ENCODE data around the gene SYVN1. TPM values are rescaled to one million over a fixed set of nuclear protein-coding genes. Genes with fewer than 3 reads are reported as not detected.

SYVN1 gene
- total RNA-seq, 2 experiments from 2014 or later: 89.1 to 96.8 TPM

DNA sequence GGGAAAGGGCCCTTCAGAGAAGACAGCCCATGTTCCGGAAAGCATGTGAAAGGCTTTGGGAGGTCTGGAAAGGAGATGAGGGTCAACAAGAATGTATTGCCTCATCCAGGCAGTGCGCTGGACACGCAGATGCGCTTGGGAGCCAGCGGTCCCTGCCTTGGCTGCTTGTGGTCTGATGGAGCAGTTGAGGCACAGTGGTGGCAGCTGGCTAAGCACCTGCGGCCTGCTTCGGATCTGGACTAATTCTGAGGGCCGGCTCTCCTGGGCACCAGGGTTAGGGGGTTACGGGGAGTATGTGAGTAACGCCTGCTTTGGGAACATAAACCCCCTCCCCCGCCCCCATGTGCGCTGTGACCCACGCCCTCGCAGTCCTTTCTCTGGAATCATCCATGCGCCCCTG, 27.2 kb downstream of the SYVN1 start:
- Mint-ChIP-seq H3K27me3 (no peaks in the 10 kb centered on the region), H3K9me3 (no peaks in the 10 kb centered on the region), H3K27ac (no peak overlapping the region), H3K4me3 (no peak overlapping the region), H3K4me1 (ENCODE audit: low read depth) (peaks cover 22% of the 10 kb centered on the region), H3K36me3 (ENCODE audit: low read depth) (peaks cover 63% of the 10 kb centered on the region)
- POLR2A ChIA-PET: no interaction called here
- no peak for TF ChIP-seq CTCF (IDR thresholded peaks at IDR 0.05)
- Histone ChIP-seq H3K36me3 (ENCODE audit: insufficient read depth, low read length) (peaks cover 50% of the 10 kb centered on the region), H3K9me3 (ENCODE audit: control insufficient read depth in 1 of 2, insufficient read depth in 1 of 2, low read length in 2 of 2) (no peaks in the 10 kb centered on the region), H3K4me1 (ENCODE audit: insufficient read depth, low read length) (peaks cover 23% of the 10 kb centered on the region), H3K4me3 (ENCODE audit: low read length) (no peak overlapping the region), H3K27me3 (ENCODE audit: control insufficient read depth in 1 of 2, insufficient read depth in 2 of 2, low read length in 2 of 2) (no peaks in the 10 kb centered on the region), H3K27ac (ENCODE audit: low read depth in 1 of 2, low read length in 2 of 2) (no peak overlapping the region)
- CTCF ChIA-PET: no interaction called here
- DNase-seq: peak in 1 of 14 experiments; percentile 29
- intact Hi-C loops (cut with DNase I, micrococcal nuclease): no loop called here
- no peak for ATAC-seq (ENCODE audit: poor library complexity)

GRCh38 chr11:65104628-65105027, 29.7 kb downstream of the SYVN1 start:
- DNase-seq: no peak
- no peak overlapping the region for H3K27ac Mint-ChIP-seq
- H3K9me3 Mint-ChIP-seq: no peaks in the 10 kb centered on the region
- POLR2A ChIA-PET: interaction anchor here (1.3 to 1.6 kb wide), 2 partner anchors 13 to 17 kb away, joined by 4 to 5 read pairs; partner anchors contain the start of genes FAU, MRPL49 and ZNHIT2
- H3K4me1 ChIP-seq (ENCODE audit: insufficient read depth, low read length): no peaks in the 10 kb centered on the region
- intact Hi-C loops (cut with DNase I, micrococcal nuclease): no loop called here
- H3K27me3 ChIP-seq (ENCODE audit: control insufficient read depth in 1 of 2, insufficient read depth in 2 of 2, low read length in 2 of 2): no peaks in the 10 kb centered on the region
- peaks cover 51% of the 10 kb centered on the region for H3K36me3 ChIP-seq (ENCODE audit: insufficient read depth, low read length)
- peaks cover 3% of the 10 kb centered on the region for H3K4me1 Mint-ChIP-seq (ENCODE audit: low read depth)
- CTCF ChIA-PET: no interaction called here
- peaks cover 64% of the 10 kb centered on the region for H3K36me3 Mint-ChIP-seq (ENCODE audit: low read depth)
- no peaks in the 10 kb centered on the region for H3K9me3 ChIP-seq (ENCODE audit: control insufficient read depth in 1 of 2, insufficient read depth in 1 of 2, low read length in 2 of 2)
- H3K4me3 Mint-ChIP-seq: no peak overlapping the region
- H3K27me3 Mint-ChIP-seq: no peaks in the 10 kb centered on the region
- no peak overlapping the region for H3K4me3 ChIP-seq (ENCODE audit: low read length)
- TF ChIP-seq CTCF (IDR thresholded peaks at IDR 0.05): no peak
- no peak for ATAC-seq (ENCODE audit: poor library complexity)
- no peak overlapping the region for H3K27ac ChIP-seq (ENCODE audit: low read depth in 1 of 2, low read length in 2 of 2)

- Mint-ChIP-seq H3K27ac (no peak overlapping the region), H3K36me3 (ENCODE audit: low read depth) (peaks cover 68% of the 10 kb centered on the region), H3K4me1 (ENCODE audit: low read depth) (peaks cover 10% of the 10 kb centered on the region), H3K27me3 (no peaks in the 10 kb centered on the region), H3K9me3 (no peaks in the 10 kb centered on the region), H3K4me3 (no peak overlapping the region)
- intact Hi-C loops (cut with DNase I, micrococcal nuclease): no loop called here
- no peak overlapping the region for H3K27ac ChIP-seq (ENCODE audit: low read depth in 1 of 2, low read length in 2 of 2)
- no peaks in the 10 kb centered on the region for H3K9me3 ChIP-seq (ENCODE audit: control insufficient read depth in 1 of 2, insufficient read depth in 1 of 2, low read length in 2 of 2)
- H3K4me3 ChIP-seq (ENCODE audit: low read length): no peak overlapping the region
- no peak for TF ChIP-seq CTCF (IDR thresholded peaks at IDR 0.05)
- POLR2A ChIA-PET: interaction anchor here (1.3 to 1.6 kb wide), 2 partner anchors 14 to 19 kb away, joined by 4 to 5 read pairs; partner anchors contain the start of genes FAU, MRPL49 and ZNHIT2
- DNase-seq (no peak), ATAC-seq (ENCODE audit: poor library complexity) (no peak)
- peaks cover 48% of the 10 kb centered on the region for H3K36me3 ChIP-seq (ENCODE audit: insufficient read depth, low read length)
- H3K27me3 ChIP-seq (ENCODE audit: control insufficient read depth in 1 of 2, insufficient read depth in 2 of 2, low read length in 2 of 2): no peaks in the 10 kb centered on the region
- CTCF ChIA-PET: interaction anchor here (1.3 kb wide), 1 partner anchor 14 kb away, joined by 3 read pairs; the partner anchor contains the start of gene ZNHIT2
- no peaks in the 10 kb centered on the region for H3K4me1 ChIP-seq (ENCODE audit: insufficient read depth, low read length)
Measured at GRCh38 chr11:65103476-65103875, 30.8 kb downstream of the SYVN1 start.

Data from CD4-positive, alpha-beta T cell (primary cell).